Heart left ventricle (tissue), 13 donors: Measurements from ENCODE around the gene XRCC2.

ENCODE experiments used
- CTCF ChIP-seq, 12 donors: fragments of 200-600 bp; sonication (generic) in 4 of 12; IDR thresholded peaks; one replicate each; pipeline versions ENCODE4 v1.5.0 to v1.8.0; 2018 to 2022; ENCODE audit warnings: antibody characterized with exemption in 12 of 12, mild to moderate bottlenecking in 5 of 12
- POLR2A ChIP-seq, 2 donors: fragments of 450-650 bp; IDR thresholded peaks; one replicate each; pipeline ENCODE4 v1.6.1; 2017; ENCODE audit warnings: antibody characterized with exemption in 2 of 2, mild to moderate bottlenecking in 2 of 2, moderate library complexity in 2 of 2
- donor health status: ischemic (EF 13 %, LVEDD 7.1; RV severe dilation, severe dysfunction).
- donor health status: DM: no; HTN: yes; CAD: no.
- donor health status: DM: no; HTN: no; CAD: no.
- donor health status: ischemic (EF 25% LVEDD 6.9; RV normal size, moderate dysfunction).
- donor health status: ischemic (EF 25% LVEDD 5.7; RV mildly dilated, moderate dysfunction).
- donor health status: ischemic (EF 35%, LVEDD 5.7; RV mildly dilated, moderate dysfunction).
- donor health status: nonischemic (EF 11% LVEDD 7.7; RV severe dilation, severe dysfunction).
- donor health status: DM: yes; HTN: yes; CAD: no.
- donor health status: PGD.
- donor health status: ischemic (EF 29% LVEDD 5.4; RV normal size, mild dysfunction).
- donor health status: nonischemic (EF 23%, LVEDD 6.1; RV moderate dilation, normal function).

- no peak for TF ChIP-seq CTCF (IDR thresholded peaks at IDR 0.05)
- TF ChIP-seq POLR2A (IDR thresholded peaks at IDR 0.05) = no peak
Measured at GRCh38 chr7:152600266-152600665, 75.7 kb downstream of the XRCC2 start.
